NCI-H345 (cell line): ENCODE data around the gene SC5D.

Source experiments
- DNase-seq: peaks from one replicate; lab custom pipeline; 2025; lab: John Stamatoyannopoulos, UW

SC5D gene

DNA sequence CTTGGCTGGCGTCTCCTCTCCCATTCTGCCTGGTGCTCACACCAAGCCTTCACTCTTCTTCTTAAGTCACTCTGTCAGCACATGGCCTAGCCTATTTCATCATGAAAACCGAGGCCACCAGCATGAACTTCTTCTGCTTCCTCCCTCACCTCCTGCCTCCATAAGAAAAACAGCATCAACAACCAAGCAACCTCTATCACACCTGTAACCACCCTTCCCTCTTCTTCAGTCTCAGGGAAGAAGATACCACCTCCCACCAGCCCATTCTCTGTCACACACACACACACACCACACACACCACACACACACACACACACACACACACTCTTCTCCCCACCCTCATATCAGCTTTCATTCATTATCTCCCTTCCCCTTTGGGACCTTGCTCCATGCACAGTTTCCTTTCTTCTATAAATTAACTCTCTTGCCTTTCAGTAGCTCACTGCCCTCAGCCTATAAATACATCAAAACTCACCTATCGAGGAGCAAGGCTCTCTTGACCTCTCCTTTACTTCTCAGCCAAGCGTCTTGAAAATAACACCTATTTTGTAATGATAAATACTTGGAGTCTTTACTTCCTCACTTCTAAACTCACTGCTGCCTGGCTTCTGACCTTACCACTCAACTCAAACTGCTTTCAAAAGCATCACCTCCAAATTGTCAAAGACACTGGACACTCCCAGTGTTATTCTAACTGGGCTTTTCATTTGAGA is 36.6 kb downstream of the SC5D start:
- no peak for DNase-seq

DNA sequence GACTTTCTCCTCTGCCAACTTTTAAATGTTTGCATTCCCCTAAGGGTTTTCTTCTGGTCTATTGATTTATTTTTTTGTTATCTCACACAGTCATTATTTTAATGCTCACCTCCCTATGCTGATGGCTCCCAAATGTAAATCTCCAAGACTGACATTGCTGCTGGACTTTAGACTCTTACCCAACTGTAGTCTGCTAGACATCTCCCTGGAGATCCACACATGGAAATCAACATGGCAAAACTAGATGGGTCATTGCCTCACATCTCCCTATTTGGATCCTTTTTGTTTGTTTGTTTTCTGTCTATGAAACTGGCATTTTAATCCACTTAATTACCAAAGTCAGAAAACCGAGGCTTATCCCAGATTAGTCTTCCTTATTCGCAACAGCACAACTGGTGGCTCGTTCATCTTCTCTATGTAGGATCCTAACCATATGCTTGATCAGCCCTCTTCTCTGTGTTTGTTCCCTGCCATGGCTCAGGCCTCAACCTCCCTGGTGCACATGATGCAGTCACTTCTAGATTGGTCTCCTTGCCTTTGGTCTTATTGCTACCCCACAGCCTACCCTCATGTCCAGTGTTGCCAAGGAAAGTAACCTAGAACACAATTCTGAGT is 37.3 kb downstream of the SC5D start:
- no peak for DNase-seq

GRCh38 chr11:121330614-121331435 is 38.3 kb downstream of the SC5D start:
- DNase-seq: no peak

- DNase-seq: peak; percentile 43
Measured at GRCh38 chr11:121334973-121335710, 42.6 kb downstream of the SC5D start.

GRCh38 chr11:121336279-121336937 is 43.8 kb downstream of the SC5D start:
- no peak for DNase-seq

DNA sequence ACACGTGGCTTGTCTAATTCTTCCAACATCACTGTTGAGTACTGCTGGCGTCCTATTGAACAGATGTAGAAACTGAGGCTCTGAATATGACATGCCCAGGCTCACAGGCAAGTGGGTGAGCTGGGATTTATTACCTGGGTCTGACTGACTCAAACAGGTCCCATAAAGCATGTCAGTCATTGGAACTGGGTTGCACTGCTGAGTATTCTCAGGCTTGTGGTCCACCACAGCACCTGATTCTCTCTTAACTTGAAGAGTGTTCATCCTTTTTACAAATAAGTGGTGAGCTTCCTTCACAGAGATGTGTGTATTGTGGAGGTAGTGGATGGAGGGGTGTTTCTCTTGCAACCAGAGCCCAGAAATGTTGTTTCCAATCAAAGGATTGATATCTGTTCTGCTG is 44.5 kb downstream of the SC5D start:
- no peak for DNase-seq

DNA sequence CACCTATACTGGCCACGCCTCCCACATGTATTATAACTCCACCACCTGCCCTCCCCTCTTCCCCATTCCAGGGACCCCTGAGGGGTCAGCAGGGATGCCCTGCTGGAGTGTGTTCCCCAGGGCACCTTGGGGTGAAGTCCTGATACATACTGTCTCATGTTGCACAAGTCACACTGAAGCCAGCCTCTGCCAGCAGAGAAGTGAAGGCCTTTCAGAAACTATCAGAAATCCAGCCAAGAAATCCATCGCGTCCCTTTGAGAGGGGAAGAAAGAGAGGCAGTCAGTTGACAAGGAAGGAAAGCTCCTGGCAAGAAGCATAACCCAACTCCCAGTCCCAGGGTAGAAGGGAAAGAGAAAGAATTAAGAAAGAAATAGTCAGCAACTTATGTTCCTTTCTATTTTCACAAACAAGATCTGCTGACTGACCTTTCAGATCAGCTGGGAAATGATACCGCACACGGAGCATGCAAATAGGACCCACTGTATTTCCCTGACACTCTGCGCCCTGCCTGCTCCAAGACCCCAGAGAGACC is 45.2 kb downstream of the SC5D start:
- no peak for DNase-seq

- no peak for DNase-seq
Measured at GRCh38 chr11:121338536-121338935, 46.0 kb downstream of the SC5D start.

DNA sequence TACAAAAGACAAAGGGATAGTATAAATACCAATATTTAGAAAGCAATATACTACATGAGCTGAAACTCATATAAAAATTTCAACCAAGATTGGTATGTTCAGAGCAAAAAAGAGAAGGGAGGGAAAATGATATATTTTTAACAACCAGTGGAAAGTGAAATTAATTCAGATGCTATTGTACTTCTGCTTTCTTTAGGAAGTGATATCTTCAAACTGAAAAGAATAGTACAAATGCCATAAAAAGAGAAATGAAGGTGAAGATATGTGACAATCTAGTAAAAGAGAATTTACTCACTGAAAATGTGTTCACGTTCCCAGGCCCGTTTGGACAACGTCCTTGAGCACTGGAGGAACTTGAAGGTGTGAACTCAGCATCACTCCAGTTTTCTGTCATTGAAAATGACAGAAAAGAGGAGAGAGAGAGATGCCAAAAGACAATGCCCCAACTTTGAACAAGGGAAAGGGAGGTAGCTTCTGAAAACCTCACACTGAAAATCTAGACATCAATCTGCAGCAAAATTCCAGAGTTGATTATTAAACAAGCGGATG is 47.5 kb downstream of the SC5D start:
- DNase-seq: no peak

GRCh38 chr11:121341609-121342008 is 49.0 kb downstream of the SC5D start:
- DNase-seq: no peak

GRCh38 chr11:121344824-121345223 is 52.3 kb downstream of the SC5D start:
- peak; percentile 69 for DNase-seq

DNA sequence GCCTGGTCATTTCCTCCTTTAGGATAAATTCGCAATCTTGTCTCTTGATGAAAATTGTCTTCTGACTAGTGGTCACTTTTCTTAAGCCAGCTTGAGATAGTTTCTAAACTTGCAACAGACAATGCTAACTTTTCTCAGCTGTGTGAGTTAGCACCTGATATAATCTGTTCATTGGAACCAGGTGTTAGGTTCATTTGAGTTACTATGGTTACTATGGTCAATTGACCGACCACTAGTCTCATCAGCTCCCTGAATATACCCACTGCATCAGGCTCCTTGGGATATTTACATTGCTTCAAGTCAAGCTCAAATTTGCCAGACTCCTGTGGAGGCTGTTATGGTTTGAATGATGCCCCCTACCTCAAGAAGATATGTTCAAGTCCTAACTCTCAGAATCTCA is 54.5 kb downstream of the SC5D start:
- DNase-seq: no peak

DNA sequence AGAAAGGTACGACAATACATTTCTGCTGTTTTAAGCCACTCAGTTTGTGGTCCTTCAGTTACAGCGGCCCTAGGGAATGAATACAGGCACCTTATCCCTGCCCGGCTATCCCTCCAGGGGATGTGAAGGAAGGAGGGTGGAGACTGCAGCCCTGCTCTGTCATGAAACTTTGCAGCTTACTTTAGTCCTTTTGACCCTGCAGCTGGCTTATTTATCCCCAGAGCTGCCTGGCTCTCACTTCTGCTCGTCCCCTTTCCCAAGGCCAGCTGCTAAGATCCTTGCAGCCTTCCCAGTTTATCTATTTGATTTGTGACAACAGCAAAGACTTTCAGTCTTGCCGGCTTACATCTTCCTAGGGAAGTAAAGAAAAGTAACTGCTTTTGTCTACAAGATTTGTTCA is 55.2 kb downstream of the SC5D start:
- no peak for DNase-seq

DNA sequence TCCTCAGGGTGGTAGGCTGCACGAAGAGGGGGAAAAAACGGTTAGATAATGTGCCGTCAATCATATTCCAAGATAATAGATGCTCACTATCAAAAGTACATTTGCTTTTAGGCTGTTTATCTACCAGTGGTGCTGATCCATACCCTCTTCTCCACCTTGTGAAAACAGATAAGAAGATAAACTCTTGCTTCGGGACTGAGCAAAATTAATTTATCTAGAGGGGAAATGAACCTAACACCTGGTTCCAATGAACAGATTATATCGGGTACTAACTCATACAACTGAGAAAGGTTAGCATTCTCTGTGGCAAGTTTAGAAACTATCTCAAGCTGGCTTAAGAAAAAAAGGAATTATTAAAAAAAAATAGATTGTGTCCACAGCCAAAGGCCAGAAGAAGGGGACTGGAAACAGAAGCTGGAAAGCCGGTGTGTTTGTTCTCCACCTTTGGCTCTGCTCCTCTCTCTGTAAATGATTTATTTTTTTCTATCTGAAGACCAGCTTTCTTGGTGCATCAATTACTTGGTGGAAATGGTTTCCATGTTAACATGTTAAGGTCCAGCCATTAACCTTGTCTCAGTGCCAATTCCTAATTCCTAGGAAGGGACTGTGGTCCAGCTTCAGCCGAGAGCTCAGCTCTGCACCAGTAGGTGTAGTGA is 55.8 kb downstream of the SC5D start:
- DNase-seq: no peak

DNA sequence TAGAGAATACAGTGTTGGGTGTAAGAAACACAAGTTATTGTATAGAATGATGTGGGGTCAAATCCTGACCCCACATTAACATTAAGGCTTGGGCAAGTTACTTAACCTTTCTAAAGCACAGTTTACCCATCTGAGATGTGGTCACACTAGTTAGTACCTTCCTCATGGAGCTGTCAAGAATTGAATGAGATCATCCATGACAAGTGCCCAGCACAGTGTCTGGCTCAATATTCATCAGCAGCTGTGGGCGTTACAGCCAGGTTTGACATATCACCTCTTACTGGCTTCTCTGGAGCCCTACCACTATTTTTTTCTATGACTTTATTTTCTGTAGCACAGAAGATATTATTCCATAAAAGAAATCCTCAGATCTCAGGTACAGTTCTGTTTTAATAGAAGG is 57.2 kb downstream of the SC5D start:
- no peak for DNase-seq

DNA sequence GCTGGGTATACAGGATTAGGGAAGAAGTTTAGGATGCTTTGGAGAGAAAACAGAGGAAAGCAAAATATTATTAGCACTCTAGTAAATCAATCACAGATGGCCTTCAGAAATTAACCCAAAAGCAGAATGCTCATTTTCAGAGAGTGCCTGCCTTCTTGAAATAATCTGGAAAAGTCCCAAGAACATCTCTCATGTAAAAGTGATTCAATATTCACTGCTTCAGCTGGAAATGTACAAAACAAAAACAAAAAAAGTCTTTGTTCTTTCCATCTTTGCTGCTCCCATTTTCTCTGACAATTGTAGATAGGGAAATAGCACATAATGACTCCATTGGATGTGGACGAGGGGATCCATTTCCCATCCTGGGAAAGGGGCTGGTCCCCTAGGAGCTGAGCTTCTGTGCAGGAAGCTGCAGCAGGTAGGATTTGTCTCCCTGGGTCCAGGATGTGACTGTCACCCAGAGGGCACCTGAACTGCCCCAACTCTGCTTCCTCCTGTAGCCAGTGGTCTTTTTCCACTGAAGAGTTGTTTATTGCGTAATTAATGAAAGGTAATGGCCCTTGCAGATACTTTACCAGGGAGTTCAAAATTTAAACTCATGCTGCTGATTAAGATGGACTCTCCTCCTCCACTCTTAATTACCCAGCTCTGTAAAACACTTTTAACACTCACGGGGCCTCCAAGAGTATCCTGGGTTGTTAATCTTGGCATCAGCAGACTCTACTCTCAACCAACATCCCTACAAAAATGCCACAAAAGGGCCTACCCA is 57.9 kb downstream of the SC5D start:
- DNase-seq: no peak

- DNase-seq: no peak
Measured at GRCh38 chr11:121351083-121351630, 58.6 kb downstream of the SC5D start.

- peak; percentile 87 for DNase-seq
Measured at GRCh38 chr11:121352251-121352891, 59.8 kb downstream of the SC5D start.

DNA sequence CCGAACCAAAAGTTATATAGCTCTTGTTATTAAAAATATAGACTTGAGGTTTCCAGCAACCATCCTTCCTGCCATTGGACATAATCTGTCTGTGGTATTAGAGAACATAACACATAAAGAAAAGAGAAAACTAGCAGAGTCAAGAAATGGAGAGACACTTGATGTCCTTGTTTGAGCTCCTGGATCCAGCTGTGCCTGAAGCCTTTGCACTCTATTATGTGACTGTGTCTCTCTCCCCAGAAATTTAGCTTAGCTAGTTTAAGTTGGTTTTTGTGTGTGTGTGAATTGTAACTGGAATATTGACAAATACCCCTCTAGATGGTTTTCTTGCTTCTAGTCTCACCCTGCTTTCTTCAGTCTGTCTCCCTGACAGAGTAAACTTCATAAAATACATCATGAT is 61.6 kb downstream of the SC5D start:
- no peak for DNase-seq
